Measurements from ENCODE around the gene SIX3.

DNA sequence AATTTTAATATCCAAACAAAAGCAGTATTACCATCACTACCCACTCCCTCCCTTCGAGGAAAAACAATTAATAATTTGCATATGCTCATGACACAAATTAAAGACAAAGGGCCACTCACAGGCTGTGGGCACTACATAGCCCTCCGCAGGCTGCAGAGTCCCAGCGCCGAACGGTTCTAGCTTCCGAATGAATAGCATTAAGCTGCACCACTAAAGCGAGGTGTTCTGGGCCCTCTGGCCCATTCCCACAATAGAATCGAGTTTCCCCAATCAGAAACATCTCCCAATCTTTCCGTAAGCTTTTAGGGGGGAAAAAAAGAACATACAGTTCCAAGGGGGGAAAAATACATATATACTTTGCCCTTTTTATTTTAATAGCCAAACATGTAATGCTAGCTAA is 14.5 kb upstream of the SIX3 start:
- TF ChIP-seq, protein P1, sequence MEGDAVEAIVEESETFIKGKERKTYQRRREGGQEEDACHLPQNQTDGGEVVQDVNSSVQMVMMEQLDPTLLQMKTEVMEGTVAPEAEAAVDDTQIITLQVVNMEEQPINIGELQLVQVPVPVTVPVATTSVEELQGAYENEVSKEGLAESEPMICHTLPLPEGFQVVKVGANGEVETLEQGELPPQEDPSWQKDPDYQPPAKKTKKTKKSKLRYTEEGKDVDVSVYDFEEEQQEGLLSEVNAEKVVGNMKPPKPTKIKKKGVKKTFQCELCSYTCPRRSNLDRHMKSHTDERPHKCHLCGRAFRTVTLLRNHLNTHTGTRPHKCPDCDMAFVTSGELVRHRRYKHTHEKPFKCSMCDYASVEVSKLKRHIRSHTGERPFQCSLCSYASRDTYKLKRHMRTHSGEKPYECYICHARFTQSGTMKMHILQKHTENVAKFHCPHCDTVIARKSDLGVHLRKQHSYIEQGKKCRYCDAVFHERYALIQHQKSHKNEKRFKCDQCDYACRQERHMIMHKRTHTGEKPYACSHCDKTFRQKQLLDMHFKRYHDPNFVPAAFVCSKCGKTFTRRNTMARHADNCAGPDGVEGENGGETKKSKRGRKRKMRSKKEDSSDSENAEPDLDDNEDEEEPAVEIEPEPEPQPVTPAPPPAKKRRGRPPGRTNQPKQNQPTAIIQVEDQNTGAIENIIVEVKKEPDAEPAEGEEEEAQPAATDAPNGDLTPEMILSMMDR (IDR thresholded peaks at IDR 0.05): no peak
- no peak for TF ChIP-seq POLR2A (IDR thresholded peaks at IDR 0.05)
